GM19468 (cell line): ENCODE measurements around the gene ACACB.

ENCODE experiments used
- ATAC-seq: cut with Tn5 transposase; IDR thresholded peaks from one replicate; pipeline ENCODE4 v1.9.1; 2021; ENCODE audit warnings: mild to moderate bottlenecking, moderate library complexity, moderate number of reproducible peaks; ENCODE audit not compliant: unreplicated experiment; ENCODE audit errors: extremely low read depth

The ACACB gene

DNA sequence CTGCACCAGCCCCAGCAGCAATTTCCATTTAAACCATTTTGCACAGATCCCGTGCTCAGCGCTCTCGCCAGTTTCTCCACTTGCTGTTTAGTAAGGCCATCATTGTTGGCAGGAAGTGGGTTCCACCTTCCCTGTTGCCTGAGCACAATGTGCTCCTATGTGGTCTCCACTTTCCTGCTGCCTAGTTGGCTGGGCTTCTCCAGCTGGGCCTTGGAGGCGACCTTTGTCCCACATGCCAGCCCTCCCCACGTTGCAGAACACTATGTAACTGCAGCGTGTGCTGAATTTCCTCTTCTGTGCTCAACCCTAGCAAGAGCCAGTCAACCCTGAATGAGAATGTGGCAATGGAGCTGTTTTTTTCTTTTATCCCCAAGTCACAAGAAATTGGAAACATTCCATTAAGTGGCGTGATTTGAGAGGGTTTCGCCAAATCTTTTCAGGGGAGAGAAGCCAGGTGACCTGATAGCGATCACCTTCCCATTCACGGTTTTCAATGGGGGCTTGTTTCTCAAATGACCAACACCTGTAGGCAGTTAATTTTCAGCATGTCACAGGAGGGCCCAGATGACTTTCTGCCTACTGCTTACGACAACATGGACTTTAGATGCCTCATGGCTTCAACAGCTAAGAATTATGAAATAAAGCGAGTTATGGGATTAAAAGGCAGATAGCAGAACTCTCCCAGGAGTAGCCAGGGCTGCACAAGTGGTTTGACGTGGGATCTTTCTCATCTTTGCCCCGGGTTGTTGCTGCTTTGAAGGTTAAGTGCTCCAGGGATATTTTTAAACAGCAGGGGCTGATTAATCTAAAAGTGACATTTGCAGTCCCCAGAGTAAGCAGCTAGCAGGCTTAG is at the start of gene ACACB:
Gene ACACB, plus strand, starts transcription at position 830 of the 853 bp plus-strand sequence. CDS start 22,819 bp downstream, outside the sequence.
- no peak for ATAC-seq

DNA sequence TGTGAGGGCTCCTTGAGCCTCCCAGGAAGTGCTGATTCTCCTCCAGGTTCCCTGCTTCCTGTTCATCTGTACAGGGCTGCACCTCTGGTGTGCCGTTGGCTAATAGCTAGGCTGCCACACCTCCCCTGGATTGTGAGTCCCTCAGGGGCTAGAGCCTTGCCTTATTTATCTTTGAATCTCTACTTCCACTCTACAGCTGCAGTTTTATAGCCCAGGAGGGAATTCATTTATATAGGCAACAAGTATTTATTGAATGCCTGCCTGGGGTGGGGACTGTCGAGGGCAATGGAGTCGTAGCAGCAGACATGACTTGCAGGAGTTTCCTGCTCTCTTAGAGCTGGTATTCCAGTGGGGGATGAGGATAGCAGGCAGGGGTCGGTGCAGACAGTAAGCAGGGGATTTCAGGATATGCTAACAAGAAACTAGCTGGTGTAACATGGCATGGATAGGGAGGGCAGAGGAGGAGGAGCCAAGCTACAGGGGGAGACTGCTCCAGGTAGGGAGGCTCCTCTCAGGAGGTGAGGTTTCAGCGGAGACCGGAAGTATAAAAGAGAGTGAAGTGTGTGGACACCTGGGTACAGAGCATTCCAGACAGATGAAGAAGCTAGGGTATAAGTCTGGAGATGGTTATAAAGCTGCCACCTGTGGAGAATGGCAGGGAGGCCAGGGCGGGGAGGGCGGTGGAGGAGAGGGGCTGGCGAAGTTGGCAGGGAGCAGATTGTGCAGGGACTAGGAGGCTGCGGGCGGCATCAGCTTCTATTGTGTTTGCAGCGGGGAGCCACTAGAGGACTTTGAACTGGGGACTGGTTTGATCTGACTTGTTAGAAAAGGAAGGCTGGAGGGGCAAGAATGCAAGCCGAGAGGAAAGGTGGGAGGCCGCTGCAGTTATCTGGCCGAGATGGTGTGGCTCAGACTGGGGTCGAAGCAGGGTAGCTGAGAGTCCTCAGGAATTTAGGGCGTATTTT is 46.8 kb upstream of the ACACB start:
- ATAC-seq: no peak

DNA sequence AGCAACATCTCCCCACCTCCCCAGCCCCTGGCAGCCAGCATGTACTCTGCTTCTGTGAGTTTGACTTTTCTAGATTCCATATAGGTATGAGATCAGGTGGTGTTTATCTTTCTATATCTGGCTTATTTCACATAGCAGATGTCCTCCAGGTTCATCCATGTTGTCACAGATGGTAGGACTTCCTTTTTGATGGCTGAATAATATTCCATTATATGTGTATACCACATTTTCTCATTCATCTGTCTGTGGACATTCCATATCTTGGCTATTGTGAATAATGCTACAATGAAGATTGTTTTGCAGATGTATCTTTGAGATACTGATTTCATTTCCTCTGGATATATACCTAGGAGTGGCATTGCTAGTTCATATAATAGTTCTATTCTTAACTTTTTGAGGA is 41.5 kb upstream of the ACACB start:
- ATAC-seq: no peak

DNA sequence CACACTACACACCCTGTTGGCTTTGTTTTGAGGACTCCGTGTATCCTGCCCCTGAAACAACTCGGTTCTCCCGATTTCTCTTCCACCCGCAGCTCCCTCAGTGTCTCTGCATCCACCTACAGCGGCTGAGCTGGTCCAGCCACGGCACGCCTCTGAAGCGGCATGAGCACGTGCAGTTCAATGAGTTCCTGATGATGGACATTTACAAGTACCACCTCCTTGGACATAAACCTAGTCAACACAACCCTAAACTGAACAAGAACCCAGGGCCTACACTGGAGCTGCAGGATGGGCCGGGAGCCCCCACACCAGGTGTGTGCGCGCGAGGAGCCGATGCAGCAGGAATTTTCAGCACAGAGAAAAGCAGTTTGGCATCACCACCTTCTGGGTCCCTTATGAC is 33.6 kb upstream of the ACACB start:
- no peak for ATAC-seq

DNA sequence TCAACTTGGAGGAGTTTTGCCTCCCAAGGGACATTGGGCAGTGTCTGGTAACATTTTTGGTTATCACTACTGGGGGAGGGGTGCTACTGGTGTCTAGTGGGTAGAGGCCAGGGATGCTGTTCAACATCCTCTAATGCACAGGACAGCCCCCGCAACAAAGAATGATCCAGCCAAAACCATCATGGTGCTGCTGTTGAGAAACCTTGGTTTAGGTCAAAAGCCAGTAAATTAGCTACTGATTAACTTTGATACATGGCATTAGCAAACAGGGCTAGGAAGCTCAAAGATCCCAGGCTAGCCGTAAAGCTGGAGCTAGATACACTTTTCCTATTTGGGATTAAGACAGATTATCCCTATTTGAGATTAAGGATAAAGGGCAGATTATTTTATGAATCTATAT is 32.0 kb upstream of the ACACB start:
- ATAC-seq: no peak

DNA sequence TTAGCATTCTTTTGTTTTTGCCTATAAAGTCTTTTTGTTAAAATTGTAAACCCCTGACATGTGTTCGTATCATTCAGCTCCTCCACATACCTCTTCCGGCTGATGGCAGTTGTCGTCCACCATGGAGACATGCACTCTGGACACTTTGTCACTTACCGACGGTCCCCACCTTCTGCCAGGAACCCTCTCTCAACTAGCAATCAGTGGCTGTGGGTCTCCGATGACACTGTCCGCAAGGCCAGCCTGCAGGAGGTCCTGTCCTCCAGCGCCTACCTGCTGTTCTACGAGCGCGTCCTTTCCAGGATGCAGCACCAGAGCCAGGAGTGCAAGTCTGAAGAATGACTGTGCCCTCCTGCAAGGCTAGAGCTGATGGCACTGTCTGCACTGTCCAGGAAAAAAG is 30.8 kb upstream of the ACACB start:
- ATAC-seq: no peak

DNA sequence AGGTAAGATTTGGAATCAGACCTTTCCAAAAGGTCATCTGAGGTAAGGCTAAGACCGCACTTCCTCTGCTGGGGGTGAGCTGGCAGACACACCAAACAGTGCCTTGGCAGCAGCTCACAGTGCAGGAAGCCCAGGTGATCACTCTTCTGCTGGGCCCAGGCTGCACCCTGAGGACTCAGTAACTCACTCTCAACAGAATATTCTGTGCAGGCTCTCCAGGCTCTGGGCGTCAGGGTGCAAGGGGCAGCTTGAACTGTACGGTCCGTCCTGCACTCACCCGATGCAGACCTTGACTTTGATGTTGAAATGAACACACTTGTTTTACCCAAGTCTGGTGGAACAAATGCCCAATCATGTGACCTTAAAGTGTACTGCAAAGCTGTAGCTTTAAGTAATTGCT is 29.1 kb upstream of the ACACB start:
- no peak for ATAC-seq

DNA sequence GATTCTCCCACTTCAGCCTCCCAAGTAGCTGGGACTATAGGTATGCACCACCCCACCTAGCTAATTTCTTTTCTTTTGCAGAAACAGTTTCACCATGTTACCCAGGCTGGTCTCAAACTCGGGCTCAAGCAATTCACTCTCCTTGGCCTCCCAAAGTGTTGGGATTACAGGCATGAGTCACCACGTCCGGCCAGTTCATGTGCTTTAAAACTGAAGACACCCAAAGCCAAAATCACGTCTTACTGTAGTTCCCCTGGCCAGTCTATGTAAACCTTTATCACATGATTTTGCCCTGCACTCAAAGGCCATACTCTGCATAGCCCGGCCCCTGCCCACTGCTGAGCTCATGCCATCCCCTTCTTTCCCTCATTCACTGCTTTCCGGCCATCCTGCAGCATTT is 27.6 kb upstream of the ACACB start:
- no peak for ATAC-seq

DNA sequence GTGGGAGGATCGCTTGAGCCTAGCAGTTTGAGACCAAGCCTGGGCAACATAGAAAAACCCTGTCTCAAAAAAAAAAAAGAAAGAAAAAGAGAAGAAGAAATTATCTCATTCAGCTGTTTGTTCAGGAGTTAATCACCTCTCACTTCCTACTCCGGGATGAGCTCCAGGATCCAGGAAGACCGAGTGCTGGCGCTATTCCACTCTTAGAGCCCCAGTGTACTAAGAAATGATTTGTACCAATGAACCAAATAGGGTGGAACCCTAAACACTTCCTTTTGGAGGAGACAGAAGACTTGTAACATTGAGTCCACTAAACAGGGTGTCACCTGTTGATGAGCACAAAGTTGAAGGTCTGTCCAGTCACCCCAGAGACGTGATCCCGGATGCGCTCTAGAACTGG is 26.7 kb upstream of the ACACB start:
- no peak for ATAC-seq

DNA sequence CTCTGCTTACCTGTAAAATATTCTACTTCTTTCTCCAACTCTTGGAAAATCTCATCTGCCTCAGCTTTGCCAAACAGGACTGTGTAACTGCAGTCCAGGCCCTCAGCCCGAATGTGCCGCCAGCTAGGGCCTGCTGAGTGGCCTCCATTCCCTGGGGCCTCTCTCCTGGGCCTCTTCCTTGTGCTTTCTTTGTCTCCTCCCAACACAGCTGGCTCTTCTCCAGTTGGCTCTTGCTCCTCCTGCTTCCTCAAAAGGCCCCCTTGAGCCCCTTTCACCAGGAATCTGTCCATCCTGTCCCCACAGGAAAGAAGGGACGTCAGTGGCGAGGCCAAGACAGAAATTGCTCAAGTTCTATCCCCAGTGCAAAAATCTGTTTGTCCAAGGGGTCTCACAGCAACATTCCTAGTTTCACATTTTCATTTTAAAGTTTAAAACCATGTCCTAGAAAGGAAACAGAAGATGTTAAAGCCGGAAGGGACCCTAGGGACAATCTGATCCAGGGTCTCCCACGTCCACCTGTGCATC is 23.8 kb upstream of the ACACB start:
- no peak for ATAC-seq

DNA sequence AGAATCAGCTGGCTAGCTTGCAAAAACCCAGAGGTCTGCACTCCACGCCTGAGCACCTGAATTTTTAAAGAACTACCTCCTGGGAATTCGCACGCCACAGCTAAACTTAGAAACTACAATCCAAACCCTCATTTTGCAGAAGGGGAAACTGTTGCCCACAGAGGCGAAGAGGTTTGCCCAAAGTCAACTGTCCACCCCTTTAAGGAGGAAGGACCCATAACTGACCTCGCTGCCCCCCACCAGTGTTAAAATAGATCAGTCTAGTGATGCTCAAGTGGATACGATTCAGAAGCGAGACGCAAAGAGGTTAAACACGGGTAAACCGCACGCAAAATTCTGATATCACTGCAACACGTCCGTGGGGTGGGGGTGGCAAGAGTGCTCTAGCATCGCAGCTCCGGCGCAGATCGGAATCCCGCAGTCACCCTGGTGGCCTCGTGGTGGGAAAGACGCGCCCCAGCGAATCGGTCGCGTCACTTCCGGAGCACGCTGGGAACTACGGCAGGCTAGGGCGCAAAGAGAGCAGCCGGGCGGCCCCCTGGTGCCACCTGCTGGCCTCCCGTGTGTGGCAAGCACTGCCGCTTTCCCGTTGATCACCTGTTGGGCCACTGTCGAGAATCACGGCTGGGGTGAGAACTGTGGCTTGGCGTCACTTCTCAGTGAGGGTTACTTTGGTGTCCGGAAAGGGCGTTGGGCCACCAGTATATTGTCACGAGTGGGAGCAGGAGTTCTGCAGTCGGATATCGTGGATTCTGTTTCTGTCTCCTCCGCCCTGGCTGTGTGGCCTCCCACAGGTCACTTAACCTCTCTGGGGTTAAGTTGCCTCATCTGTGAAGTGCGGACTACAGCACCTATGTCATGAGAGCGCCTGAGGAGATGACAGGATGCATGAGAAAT is 23.1 kb upstream of the ACACB start, which contains the start of gene ALKBH2:
Gene ALKBH2, minus strand, starts transcription at position 451 of the 897 bp plus-strand sequence. CDS start 686 bp downstream, outside the sequence.
- ATAC-seq: peak; percentile 73

DNA sequence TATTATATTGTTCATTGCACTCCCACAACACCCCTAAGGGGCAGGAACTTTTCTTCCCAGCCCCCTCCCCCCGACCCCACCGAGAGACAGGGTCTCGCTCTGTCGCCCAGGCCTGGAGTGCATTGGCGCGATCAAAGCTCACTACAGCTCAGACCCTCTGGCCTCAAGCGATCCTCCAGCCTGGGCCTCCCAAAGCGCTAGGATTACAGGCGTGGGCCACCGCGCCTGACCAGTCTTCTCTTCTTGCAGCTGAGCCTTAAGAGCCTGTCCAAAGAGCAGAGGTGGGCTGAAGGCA is 19.3 kb upstream of the ACACB start:
- no peak for ATAC-seq

DNA sequence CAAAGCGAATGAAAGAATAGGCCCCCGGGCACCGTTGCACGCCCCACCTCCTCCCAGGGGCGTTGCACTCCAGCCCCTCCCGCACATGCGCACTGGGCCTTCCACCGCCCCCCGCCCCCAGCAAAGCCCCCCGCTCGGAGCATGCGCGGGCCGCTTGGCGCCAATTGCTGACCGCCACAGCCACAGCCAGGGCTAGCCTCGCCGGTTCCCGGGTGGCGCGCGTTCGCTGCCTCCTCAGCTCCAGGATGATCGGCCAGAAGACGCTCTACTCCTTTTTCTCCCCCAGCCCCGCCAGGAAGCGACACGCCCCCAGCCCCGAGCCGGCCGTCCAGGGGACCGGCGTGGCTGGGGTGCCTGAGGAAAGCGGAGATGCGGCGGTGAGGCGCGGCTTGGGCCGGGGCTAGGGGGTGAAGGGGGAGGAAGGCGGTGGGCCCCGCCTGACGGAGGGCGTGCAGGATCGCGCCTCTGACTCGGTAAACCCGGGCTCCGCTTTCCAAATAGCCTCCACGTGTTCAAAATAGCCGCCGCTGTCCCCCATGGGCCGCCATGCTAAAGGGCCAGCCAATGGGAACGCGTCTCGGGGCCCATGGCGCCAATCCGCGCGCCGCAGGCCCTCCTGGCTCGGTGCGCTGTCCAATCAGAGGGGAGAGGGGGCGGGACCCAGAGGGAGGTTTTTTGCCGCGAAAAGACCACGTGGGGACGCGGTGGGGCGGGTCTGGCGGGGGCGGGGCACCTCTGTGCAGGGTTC is 18.8 kb upstream of the ACACB start, which contains the start of gene UNG:
Gene UNG, plus strand, starts transcription at position 163 of the 748 bp plus-strand sequence. Its CDS starts 83 bp downstream, at position 246.
- ATAC-seq: peak; percentile 83

DNA sequence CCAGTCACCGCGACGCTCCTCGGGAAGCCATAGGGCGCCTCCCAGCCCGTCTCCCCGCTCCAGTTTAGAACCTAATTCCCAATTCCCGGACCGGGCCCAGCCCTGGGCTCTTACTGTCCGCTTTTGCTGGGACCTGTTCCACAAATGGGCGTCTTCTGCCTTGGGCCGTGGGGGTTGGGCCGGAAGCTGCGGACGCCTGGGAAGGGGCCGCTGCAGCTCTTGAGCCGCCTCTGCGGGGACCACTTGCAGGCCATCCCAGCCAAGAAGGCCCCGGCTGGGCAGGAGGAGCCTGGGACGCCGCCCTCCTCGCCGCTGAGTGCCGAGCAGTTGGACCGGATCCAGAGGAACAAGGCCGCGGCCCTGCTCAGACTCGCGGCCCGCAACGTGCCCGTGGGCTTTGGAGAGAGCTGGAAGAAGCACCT is 18.2 kb upstream of the ACACB start:
- no peak for ATAC-seq

DNA sequence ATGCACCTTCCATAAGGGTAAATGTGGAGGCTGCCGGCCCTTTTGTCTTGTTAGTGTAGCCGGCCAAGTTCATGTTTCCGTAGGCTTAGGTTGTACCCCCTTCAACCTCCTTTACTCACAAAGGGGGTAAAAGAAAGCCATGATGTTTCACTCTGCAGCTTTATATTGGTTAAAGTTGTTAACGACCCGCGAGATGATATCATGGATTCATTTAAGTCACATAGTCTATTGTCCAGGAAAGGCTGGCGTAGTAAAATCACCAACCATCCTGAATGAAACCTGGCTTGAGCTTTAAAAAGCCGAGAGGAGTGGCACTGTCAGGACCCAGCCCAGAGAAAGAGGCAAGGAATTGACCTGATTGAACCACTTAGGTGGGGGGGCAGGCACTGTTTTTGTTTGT is 17.7 kb upstream of the ACACB start:
- no peak for ATAC-seq

DNA sequence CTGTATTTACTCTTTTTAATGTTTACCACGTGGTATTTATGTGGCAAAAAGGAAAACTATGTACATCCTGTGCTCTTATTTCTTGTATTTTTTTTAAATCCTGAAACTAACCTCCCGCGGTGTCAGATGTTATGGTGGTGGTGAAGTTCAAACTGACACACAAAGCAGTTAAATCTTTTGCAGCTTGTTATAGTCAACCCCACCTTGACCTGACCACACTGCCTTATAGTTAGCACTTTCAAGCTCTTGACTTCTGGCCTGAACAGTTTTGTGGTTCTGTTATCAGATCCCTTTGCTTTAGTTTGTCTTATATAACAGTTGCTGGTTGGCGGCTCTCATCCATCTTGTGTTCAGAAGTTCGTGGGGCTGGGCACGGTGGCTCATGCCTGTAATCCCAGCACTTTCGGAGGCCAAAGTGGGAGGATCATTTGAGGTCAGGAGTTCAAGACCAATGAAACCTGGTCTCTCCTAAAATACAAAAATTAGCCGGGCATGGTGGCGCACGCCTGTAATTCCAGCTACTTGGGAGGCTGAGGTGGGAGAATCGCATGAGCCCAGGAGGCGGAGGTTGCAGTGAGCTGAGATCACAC is 16.9 kb upstream of the ACACB start:
- no peak for ATAC-seq

DNA sequence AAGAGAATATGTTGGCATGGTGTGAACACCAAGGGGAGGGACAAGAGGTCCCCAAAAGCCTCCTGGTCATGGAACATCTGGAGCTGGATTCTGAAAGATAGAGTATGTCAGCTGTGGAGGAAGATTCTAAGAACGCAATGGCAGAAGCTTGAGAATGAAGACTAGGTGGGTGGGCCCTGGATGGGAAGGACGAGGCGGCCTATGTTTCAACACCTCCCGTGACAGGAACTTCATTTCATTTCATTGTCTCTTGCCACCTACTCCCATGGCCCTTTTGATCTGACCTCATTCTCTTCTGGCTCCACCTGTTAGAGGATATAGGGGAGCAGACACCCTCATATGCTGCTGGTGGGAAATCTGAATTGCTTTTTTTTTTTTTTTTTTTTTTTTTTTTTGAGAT is 15.6 kb upstream of the ACACB start:
- ATAC-seq: no peak

DNA sequence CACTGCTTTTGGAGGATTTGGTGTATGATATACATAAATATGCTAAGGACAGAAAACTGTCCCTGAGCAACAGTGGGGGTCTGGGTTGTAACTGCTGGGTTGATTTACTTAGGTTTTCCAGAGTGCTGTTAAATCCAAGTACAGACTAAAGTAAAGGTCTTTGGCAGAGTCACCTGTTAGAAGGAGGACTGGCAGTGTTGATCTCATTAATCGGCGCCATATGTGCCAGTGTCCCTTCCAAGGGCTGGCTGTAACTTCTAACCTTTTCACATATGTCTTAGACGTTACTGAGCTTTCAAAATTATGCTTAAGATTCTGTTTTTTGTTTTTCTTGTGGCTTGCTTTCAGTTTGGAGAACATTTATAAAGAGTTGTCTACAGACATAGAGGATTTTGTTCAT is 13.9 kb upstream of the ACACB start:
- ATAC-seq: no peak

DNA sequence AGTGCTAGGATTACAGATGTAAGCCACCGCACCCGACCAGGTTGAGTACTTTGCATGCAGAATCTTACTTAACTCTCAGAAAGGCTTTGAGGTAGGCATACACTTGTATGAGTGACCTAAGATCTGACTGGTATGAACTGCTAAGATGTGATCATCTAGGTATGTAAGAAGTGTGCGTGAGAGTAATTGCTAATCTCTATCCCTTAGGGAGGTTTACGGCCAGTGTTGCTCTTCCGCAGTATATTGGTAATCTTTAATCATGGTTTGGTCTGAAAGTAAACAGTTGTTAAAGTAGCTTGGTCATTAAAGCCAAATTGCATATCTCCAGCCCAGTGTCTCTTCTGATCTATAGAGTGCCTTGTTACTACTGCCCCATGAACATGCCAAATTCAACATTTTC is 11.2 kb upstream of the ACACB start:
- ATAC-seq: no peak
